ENCODE results near the gene DENND1A. TPM values are rescaled to one million over a fixed set of nuclear protein-coding genes. Genes with fewer than 3 reads are reported as not detected.

The DENND1A gene
- polyA plus RNA-seq, 1 experiment = 16.2 TPM

- no peak overlapping the region for H3K27ac ChIP-seq (ENCODE audit: low read depth, low read length)
- CTCF ChIA-PET = no interaction called here
- H3K9me3 ChIP-seq (ENCODE audit: control insufficient read depth, insufficient read depth, low read length) = peaks cover 9% of the 10 kb centered on the region
- no peak overlapping the region for H3K4me3 ChIP-seq (ENCODE audit: low read depth, low read length)
- TF ChIP-seq CTCF (IDR thresholded peaks at IDR 0.05; ENCODE audit: low read depth, low read length) = no peak
- DNase-seq (ENCODE audit: low read depth, low spot score) = no peak
- POLR2A ChIA-PET = no interaction called here
- no peaks in the 10 kb centered on the region for H3K27me3 ChIP-seq (ENCODE audit: control insufficient read depth, insufficient read depth, low read length)
Measured at GRCh38 chr9:123586275-123586674, 343.7 kb downstream of the DENND1A start.

- TF ChIP-seq CTCF (IDR thresholded peaks at IDR 0.05; ENCODE audit: low read depth, low read length) = no peak
- H3K27ac ChIP-seq (ENCODE audit: low read depth, low read length) = no peak overlapping the region
- ChIA-PET CTCF (no interaction called here), POLR2A (no interaction called here)
- H3K27me3 ChIP-seq (ENCODE audit: control insufficient read depth, insufficient read depth, low read length) = no peaks in the 10 kb centered on the region
- DNase-seq (ENCODE audit: low read depth, low spot score) = no peak
- H3K4me3 ChIP-seq (ENCODE audit: low read depth, low read length) = no peak overlapping the region
- peaks cover 9% of the 10 kb centered on the region for H3K9me3 ChIP-seq (ENCODE audit: control insufficient read depth, insufficient read depth, low read length)
Measured at GRCh38 chr9:123584202-123585176, 345.4 kb downstream of the DENND1A start.

- ChIA-PET POLR2A (no interaction called here), CTCF (no interaction called here)
Measured at GRCh38 chr9:123583646-123584045, 346.3 kb downstream of the DENND1A start.

GRCh38 chr9:123571240-123571639 is 358.7 kb downstream of the DENND1A start:
- Histone ChIP-seq H3K4me3 (ENCODE audit: low read depth, low read length) (no peak overlapping the region), H3K9me3 (ENCODE audit: control insufficient read depth, insufficient read depth, low read length) (no peaks in the 10 kb centered on the region; the same call in 1 of the 2 replicates), H3K27ac (ENCODE audit: low read depth, low read length) (no peak overlapping the region), H3K27me3 (ENCODE audit: control insufficient read depth, insufficient read depth, low read length) (no peaks in the 10 kb centered on the region)
- DNase-seq (ENCODE audit: low read depth, low spot score) = no peak
- POLR2A ChIA-PET = no interaction called here
- TF ChIP-seq CTCF (IDR thresholded peaks at IDR 0.05; ENCODE audit: low read depth, low read length) = no peak
- CTCF ChIA-PET = no interaction called here

More at GRCh38 chr9:123583646-123584045, 346.3 kb downstream of the DENND1A start:
- Histone ChIP-seq H3K27me3 (ENCODE audit: control insufficient read depth, insufficient read depth, low read length) (no peaks in the 10 kb centered on the region), H3K9me3 (ENCODE audit: control insufficient read depth, insufficient read depth, low read length) (peaks cover 9% of the 10 kb centered on the region), H3K27ac (ENCODE audit: low read depth, low read length) (no peak overlapping the region), H3K4me3 (ENCODE audit: low read depth, low read length) (no peak overlapping the region)
- no peak for TF ChIP-seq CTCF (IDR thresholded peaks at IDR 0.05; ENCODE audit: low read depth, low read length)
- DNase-seq (ENCODE audit: low read depth, low spot score) = no peak
